GM12801 (cell line): ENCODE measurements around the gene KIAA1217.

Experiments
- CTCF ChIP-seq: IDR thresholded peaks from one replicate; pipeline ENCODE4 v1.5.1; 2011; ENCODE audit warnings: control low read depth; ENCODE audit not compliant: insufficient read length; ENCODE audit errors: extremely low read depth

KIAA1217 gene

GRCh38 chr10:24542314-24543270 is 333.7 kb downstream of the KIAA1217 start:
- no peak for TF ChIP-seq CTCF

GRCh38 chr10:24544776-24545175 is 335.8 kb downstream of the KIAA1217 start:
- no peak for TF ChIP-seq CTCF

- TF ChIP-seq CTCF = no peak
These were observed 336.6 kb downstream of the KIAA1217 start for GRCh38 chr10:24545585-24545984.

- no peak for TF ChIP-seq CTCF
These were observed 341.7 kb downstream of the KIAA1217 start for GRCh38 chr10:24550680-24551079.

GRCh38 chr10:24551161-24551560 is 342.2 kb downstream of the KIAA1217 start:
- TF ChIP-seq CTCF = no peak

- TF ChIP-seq CTCF = no peak
These were observed 343.5 kb downstream of the KIAA1217 start for GRCh38 chr10:24552346-24553016.

- TF ChIP-seq CTCF = no peak
These were observed 344.2 kb downstream of the KIAA1217 start for GRCh38 chr10:24553051-24553612.
